GM18507 (cell line): ENCODE results near the gene MRPL47.

Experiments used
- DNase-seq: peaks from one replicate; pipeline ENCODE4 v3.0.0; 2011; ENCODE audit warnings: low read depth; ENCODE audit not compliant: insufficient read length; ENCODE audit errors: extremely low spot score
- FAIRE-seq: peaks from 2 replicates; lab custom pipeline; 2011; peaks lifted over from hg19 to GRCh38; lab: Jason Lieb, UNC

MRPL47 gene

DNA sequence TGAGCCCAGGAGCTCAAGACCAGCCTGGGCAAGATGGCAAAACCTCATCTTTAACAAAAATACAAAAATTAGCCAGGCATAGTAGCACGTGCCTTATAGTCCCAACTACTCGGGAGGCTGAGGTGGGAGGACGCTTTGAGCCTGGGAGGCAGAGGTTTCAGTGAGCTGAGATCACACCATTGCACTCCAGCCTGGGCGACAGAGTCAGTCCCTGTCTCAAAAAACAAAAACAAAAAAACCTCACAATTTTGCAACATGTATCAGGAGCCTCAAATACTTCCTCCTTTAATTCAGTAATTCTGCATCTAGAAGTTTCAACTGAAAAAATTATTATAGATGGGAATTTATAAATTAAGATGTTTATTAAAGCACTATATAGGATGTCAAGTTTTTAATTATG lies 1.1 kb downstream of the MRPL47 start:
- no peak for FAIRE-seq
- no peak for DNase-seq

GRCh38 chr3:179599531-179599930 lies 4.9 kb downstream of the MRPL47 start:
- FAIRE-seq, result no peak
- no peak for DNase-seq

- DNase-seq (no peak), FAIRE-seq (no peak)
These were observed 13.1 kb downstream of the MRPL47 start for GRCh38 chr3:179591313-179591712.

- DNase-seq (no peak), FAIRE-seq (no peak)
These were observed 13.8 kb downstream of the MRPL47 start for GRCh38 chr3:179590669-179591068.

DNA sequence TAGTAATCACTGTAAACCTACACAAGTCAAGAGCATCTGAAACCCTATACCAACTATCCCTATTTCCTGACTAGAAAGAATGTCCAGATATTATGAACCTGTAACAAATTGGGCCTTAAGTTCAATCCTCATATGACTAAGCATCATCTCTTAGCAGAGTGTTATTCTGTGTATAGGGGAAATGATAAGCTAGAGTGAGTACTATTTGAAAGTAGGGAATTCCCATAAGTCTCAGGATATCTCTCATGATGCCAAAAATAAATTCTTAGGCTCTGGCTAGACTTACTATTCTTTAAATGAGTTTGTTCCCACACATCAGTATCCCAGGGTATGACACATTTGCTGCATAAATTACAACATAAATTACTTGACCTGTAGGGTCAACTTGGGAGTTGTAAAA lies 15.3 kb downstream of the MRPL47 start:
- DNase-seq (no peak), FAIRE-seq (no peak)

GRCh38 chr3:179580992-179581391 lies 23.4 kb downstream of the MRPL47 start:
- DNase-seq (no peak), FAIRE-seq (peak; percentile 15)

GRCh38 chr3:179565496-179565895 lies 38.9 kb downstream of the MRPL47 start:
- DNase-seq (no peak), FAIRE-seq (peak; percentile 49)

DNA sequence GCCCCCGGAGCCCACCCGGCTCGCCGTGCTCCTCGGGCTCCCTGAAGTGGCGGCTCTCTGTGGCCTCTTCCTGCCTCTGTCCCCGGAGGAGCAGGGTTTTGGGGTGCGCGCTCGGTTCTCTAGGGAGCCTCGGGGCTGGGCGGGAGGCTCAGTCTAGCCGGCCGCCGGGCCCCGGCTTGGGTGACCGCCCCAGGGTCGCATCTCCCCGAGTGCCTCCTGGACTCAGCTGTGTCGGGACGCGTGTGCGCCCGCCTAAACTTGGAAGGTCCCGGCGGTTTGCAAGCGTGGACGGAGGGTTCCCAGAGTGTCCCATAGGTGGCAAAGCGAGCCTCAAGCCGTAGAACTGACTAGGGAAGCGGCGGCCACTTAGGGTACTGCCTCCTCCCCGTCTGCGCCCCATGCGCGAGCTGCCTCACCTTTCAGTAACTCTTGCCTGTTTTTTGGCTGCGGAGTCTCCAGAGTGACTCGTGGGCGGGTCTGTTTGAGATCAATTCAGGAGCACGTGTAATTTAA lies 41.1 kb downstream of the MRPL47 start:
- FAIRE-seq (peak; percentile 86), DNase-seq (peak; percentile 32)

DNA sequence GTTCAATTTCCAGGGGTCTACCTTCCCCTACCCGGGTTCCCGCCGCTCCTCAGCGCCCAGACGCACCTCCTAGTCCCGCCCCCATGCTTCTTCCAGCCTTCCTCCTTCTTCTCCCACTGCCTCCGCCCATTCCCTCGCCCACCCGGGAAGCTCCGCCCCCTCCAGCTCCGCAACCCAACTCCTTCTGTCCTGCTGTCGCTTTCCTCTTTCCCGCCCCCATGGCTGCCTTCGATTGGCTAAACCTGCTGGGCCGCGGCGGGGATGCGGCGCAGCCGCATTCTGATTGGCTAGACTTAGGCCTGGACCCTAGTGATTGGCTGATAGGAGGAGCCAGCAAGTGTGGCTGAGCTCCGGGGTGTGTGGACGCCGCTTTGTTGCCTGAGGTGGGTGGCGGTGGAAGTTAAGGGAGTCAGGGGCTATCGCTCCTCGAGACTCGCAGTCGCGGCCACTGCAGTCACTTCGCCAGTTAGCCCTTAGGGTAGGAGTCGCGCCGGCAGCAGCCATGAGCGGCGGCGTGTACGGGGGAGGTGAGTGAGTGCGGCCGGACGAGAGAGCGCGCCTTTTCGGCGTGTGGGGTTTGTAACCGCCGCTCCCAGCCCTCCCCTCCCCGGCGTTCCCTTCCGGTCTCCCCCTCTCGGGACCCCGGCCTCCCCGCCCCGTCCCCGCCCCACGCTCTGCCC lies 41.7 kb downstream of the MRPL47 start, which contains the start of gene ACTL6A:
Gene ACTL6A, plus strand, starts transcription at position 336 of the 680 bp plus-strand sequence. Its CDS starts 167 bp downstream, at position 503.
- DNase-seq, result peak; percentile 97
- peak; percentile 100 for FAIRE-seq

DNA sequence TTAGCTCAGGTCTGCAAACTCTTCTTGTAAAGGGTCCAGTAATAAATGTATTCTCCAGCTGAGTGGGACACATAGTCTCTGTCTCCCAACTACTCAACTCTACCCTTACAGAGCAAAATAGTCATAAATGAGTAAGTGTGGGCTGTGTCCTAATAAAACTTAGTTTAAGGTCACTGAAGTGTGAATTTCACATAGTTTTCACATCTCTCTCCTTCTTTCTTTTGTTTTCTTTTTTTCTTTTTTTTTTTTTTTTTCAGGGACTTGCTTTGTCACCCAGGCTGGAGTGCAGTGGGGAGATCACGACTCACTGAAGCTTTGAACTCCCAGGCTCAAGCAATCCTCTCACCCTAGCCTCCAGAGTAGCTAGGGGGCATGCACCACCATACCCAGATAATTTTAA lies 43.6 kb downstream of the MRPL47 start:
- no peak for DNase-seq
- FAIRE-seq, result peak; percentile 24

DNA sequence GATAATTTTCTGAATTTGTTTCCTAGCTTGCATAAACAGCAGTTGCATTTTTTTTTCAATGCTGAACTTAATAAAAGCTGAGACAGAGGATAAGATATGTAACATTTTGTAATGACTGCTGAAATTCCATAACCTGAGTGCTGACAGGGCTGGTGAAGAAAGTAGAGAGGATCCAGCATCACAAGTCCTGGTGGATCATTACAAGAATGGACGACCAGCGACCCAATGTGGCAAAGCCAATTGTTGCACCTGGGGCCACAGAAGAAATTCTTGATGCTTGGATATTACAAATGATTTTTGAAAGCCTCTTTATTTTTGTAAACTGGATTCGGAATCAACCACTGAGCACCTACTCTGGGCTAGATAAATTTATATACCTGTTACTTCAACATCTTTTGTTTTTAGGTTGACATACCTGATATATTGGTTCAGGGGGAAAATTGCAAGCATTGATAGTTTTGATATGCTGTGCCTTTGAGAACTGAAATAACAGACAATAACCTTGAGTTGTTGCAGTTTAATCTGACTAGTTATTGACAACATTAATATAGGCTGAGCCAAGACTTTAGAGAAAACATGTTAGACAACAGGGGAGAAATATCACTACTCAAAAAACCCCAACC lies 45.6 kb downstream of the MRPL47 start:
- DNase-seq, result no peak
- FAIRE-seq, result peak; percentile 83

DNA sequence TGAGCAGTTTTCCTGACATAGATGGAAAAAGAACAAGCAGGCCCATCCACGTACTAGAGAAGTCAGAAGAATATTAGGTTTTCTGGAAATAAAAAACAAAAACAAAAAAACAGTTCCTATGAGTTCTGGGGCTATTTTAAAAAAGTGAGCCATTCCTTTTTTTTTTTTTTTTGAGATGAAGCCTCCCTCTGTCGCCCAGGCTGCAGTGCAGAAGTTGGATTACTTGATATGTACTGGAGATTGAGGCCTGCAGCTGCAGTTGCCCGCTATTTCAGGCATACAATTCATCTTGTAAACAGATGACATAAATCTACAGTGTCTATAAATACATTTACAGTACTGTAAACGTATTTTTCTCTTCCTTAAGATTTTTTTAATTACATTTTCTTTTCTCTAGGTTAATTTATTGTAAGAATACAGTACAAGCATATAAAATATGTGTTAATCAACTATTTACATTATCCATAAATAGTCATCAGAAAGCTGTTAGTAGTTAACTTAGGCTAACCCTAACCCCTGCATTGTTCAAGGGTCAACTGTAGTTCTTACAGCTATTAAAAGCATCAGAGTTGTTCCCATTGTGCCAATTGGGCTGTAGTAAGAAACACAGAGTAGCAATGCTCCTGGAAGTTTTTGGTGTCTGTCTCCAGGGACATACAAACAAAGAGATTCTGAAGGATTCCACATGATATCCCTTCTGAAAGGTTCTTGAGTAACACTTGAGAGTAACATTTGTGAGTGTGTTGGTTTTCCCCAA lies 52.9 kb downstream of the MRPL47 start:
- FAIRE-seq (no peak), DNase-seq (no peak)

GRCh38 chr3:179546814-179547241 lies 57.6 kb downstream of the MRPL47 start:
- FAIRE-seq (no peak), DNase-seq (no peak)

GRCh38 chr3:179544981-179545645 lies 59.3 kb downstream of the MRPL47 start:
- FAIRE-seq (no peak), DNase-seq (no peak)

DNA sequence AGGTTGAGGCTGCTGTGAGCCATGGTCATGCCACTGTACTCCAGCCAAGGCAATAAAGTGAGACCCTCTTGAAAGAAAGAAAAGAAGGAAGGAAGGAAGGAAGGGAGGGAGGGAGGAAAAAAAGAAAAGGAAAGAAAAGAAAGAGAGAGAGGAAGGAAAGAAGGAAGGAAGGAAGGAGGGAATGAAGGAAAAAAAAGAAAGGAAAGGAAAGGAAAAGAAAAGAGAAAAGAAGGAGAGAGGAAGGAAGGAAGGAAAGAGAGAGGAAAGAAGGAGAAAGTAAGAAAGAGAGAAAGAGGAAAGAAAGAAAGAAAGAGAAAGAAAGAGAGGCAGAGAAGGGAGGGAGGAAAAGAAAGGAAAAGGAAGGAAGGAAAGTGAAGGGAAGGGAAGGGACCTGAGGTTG lies 62.1 kb downstream of the MRPL47 start:
- FAIRE-seq (no peak), DNase-seq (no peak)

GRCh38 chr3:179541596-179541995 lies 62.8 kb downstream of the MRPL47 start:
- FAIRE-seq (no peak), DNase-seq (no peak)

DNA sequence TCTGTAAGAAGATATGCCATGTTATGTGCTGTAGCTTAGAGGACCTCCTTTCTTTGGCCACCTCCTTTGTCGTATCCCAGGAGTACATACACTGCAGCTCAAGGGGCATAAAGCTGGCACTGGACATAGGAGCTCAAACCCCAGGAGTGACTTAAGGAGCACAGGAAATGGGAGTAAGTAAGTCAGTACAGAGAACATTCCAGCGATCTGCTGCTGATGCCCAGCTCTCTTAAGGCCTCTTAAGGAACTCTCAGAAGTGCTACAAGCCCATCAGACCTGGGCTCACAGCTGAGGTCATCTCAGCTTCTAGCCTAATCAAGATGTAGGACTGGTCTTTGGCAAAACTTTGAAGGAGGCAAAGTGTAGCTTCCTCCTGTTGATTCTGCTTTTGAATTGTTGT lies 63.3 kb downstream of the MRPL47 start:
- no peak for DNase-seq
- FAIRE-seq, result no peak
